VCaP (cell line): ENCODE measurements around the gene XCL1.
"Not testable (repeated sequence)": the region's sequence is repeated elsewhere in the genome, so short reads cannot be mapped to it uniquely, and the experiment has no call there.

Experiments
- H3K27ac ChIP-seq: fragments of 450-650 bp; 2 replicates; pipeline ENCODE4 v1.5.1; 2017
- TF ChIP-seq, protein P1 (sequence below): fragments of 450-650 bp; conservative IDR thresholded peaks from 2 replicates; pipeline ENCODE4 v1.5.1; 2017; ENCODE audit warnings: mild to moderate bottlenecking, moderate library complexity

Gene XCL1, protein sequence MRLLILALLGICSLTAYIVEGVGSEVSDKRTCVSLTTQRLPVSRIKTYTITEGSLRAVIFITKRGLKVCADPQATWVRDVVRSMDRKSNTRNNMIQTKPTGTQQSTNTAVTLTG

DNA sequence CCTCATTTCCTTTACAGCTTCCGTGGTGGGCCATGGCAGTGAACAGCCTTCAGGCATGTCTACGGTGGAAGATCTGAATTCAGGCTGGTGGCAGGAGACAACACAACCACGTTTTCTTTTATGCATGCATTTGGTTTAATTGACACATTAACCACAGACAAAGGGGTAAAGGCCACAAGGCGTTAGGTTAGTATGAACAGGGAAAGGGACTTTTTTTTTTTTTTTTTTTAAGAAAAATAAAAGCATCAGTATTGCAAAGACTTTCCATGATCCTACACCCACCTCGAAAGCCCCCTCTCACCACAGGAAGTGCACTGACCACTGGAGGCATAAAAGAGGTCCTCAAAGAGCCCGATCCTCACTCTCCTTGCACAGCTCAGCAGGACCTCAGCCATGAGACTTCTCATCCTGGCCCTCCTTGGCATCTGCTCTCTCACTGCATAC, at the start of gene XCL1:
Gene XCL1 (plus strand): TSS at position 361 of the 444 bp plus-strand sequence. CDS start 33 bp downstream, at position 394.
- H3K27ac ChIP-seq: not testable (repeated sequence)

DNA sequence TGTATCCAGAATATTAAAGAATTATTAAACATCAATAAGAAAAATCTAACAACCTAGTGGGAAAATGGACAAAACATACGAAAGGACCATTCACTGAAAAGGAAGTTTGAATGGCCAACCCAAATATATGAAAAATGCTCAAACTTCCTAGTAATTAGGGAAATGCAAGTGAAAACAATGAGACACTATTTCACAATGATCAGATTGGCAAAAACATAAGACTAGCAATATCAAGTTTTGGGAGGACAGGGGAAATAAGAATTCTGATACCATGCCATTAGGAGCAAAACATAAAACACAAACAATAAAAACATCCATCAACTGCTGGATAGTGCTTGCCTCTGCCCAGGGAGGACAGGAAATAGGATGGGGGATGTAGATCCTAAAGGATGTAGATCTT, 46.9 kb upstream of the XCL1 start:
- TF ChIP-seq, protein P1, sequence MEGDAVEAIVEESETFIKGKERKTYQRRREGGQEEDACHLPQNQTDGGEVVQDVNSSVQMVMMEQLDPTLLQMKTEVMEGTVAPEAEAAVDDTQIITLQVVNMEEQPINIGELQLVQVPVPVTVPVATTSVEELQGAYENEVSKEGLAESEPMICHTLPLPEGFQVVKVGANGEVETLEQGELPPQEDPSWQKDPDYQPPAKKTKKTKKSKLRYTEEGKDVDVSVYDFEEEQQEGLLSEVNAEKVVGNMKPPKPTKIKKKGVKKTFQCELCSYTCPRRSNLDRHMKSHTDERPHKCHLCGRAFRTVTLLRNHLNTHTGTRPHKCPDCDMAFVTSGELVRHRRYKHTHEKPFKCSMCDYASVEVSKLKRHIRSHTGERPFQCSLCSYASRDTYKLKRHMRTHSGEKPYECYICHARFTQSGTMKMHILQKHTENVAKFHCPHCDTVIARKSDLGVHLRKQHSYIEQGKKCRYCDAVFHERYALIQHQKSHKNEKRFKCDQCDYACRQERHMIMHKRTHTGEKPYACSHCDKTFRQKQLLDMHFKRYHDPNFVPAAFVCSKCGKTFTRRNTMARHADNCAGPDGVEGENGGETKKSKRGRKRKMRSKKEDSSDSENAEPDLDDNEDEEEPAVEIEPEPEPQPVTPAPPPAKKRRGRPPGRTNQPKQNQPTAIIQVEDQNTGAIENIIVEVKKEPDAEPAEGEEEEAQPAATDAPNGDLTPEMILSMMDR: no peak

DNA sequence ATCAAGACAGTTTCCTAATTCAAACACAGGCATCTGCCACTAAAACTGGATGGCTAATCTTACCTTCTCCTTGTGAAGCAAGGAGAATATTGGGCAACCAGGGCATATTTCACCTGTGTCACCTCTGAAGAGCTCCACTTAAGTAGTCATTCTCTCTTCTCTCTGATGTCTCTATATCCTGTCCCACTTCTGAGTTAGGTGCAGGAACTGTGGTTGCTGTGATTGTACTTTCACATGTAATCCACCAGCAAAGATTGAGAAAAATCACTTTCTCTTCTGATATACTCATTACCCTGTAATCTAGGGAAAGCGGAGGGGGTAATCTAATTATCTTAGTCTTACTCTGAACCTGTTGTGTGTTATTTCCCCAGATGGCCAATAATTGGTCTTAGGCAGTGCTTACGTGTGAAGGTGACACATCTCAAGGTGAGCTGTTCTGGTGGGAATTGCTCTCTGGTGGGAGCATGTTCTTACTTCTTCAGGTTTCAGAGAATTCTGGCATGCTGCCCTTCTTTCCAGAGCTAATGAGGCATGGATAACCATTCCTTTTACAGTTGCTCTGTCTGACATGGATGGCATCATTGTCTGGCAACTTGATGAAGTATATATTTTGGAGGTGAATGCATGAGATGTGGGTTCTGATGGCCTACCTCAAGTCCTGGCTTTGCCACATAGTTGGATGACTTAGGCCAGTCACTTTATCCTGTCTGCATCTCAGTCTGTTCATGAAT, 44.6 kb upstream of the XCL1 start:
- H3K27ac ChIP-seq: no peak overlapping the region
- TF ChIP-seq, protein P1: no peak

More for the DNA sequence above, 46.9 kb upstream of the XCL1 start:
- H3K27ac ChIP-seq: no peak overlapping the region

DNA sequence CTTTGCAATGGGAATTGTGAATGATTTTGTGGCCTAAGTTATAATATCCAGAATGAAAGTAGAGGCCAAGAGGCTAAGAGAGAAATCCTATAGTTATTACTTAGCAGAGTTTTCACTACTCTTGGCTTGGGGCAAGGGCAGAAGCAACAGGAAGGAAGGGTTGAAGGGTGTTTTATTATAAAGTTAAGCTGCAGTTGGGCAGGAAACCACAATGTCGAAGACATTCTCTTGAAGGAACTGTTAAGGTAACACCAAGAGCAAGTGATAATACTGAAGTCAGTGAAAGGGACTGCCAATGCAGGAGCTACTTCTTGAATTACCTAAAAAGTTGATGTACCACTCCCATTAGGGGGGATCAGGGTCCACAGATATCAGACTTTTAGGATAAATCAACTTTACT, 40.9 kb upstream of the XCL1 start:
- TF ChIP-seq, protein P1: no peak
- no peak overlapping the region for H3K27ac ChIP-seq

DNA sequence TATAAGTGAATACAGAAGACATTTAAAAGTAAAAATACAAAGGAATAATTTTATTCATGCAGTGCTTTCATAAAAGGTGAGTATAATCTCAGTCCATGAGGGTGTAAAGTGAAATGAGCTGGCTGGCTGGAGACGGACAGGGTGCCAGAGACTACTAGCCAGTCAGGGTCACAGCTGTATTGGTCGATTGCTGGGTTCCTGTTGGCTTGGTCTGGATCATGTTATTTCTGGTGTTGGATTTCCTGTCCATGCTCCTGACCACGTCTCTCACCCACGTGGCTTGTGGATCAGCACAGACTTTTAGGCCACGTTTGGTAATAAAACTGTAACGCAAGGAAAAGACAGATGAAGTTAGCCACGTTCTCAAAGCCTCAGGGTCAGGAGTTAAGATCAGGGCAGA, 35.6 kb upstream of the XCL1 start:
- H3K27ac ChIP-seq: not testable (repeated sequence)

DNA sequence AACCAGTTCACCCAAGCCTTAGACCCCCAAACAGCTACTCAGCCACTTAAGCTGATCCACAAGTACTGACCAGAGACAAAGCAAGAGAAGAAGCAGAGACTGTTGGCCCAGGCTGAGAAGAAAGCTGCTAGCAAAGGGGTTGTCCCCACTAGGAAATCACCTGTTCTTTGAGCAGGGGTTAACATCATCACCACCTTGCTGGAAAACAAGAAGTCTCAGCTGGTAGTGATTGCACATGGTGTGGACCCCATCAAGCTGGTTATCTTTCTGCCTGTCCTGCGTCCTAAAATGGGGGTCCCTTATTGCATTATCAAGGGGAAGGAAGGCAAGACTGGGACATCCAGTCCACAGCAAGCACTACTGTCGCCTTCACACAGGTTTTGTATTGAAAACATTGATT, 33.4 kb upstream of the XCL1 start:
- H3K27ac ChIP-seq: not testable (repeated sequence)

DNA sequence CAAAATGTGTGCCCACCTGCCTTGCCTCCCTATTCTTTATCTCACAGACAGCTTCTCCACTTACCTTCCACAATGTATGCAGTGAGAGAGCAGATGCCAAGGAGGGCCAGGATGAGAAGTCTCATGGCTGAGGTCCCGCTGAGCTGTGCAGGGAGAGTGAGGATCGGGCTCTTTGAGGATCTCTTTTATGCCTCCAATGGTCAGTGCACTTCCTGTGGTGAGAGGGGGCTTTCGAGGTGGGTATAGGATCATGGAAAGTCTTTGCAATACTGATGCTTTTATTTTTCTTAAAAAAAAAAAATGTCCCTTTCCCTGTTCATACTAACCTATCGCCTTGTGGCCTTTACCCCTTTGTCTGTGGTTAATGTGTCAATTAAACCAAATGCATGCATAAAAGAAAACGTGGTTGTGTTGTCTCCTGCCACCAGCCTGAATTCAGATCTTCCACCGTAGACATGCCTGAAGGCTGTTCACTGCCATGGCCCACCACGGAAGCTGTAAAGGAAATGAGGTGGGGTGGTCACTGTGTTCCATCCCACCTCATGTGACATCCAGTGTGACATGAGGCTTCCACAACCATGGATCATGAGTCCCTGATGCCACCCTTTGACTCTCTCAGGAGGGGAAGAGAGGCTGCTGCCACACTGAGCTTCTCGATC, 32.4 kb upstream of the XCL1 start, which contains the start of gene XCL2:
Gene XCL2 (minus strand): TSS at position 158 of the 659 bp plus-strand sequence. CDS start 33 bp downstream, at position 125.
- not testable (repeated sequence) for H3K27ac ChIP-seq

DNA sequence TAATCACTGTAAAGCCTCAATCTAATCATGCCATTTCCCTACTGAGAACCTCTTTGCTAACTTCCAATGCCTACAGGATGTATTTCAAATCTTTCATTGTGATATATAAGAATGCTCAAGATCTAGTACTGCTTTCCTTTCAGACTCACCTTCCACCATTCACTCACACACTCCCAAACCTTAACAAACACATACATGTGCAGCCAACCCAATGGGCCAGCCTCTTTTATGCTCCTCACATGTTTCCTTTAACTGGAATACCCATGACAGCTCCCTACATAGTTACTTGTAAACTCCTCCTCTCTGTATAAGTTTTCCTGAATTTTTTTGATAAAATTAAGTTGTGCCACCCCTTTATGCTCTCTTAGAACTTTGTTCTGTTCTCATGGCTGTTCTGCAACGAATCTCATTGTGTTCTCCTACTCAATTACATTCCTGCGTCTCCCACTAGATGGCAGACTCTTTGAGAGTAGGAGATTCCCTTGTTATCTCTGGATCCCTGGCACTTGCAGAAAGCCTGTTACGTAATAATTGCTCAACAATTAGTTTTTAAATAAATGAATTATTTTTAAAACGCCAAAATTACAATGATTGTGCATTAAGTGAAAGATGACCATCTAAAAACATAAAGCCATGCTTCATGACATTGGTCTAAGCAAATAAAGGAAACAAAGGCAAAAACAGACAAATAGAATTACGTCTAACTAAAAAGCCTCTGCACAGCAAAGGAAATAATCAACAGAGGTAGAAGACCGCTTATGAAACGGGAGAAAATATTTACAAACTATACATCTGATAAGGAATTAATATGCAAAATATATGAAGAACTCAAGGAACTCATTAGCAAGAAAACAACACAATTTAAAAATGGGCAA, 30.5 kb upstream of the XCL1 start:
- H3K27ac ChIP-seq: not testable (repeated sequence)
- TF ChIP-seq, protein P1: peak; percentile 73

DNA sequence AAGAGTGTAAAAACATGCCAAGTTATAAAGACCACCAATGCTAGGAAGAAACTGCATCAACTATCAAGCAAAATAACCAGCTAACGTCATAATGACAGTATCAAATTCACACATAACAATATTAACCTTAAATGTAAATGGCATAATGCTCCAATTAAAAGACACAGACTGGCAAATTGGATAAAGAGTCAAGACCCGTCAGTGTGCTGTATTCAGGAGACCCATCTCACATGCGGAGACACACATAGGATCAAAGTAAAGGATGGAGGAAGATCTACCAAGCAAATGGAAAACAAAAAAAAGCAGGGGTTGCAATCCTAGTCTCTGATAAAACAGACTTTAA, 29.9 kb upstream of the XCL1 start:
- not testable (repeated sequence) for H3K27ac ChIP-seq

DNA sequence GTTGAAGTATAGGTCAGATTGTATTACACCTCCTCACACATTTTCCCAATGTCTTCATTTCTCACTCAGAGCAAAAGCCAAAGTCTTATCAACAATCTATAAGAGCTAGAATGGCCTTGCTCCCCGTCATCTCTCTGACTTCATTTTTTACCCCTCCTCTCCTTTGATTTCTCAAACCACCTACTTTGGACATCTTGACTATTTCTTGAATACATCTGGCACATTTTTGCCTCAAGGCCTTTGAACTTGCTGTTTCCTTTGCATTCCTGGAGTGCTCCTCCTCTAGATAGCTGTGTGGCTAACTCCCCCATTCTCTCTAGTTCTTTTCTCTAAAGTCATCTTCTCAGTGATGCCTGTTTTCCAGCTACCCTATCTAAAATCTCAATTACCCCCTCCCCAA, 25.4 kb upstream of the XCL1 start:
- TF ChIP-seq, protein P1: no peak
- no peak overlapping the region for H3K27ac ChIP-seq
